ENCODE data around the gene EXOSC5. TPM values are rescaled to one million over a fixed set of nuclear protein-coding genes. Genes with fewer than 3 reads are reported as not detected.
A peak's percentile ranks its signal among the peaks of the same experiment; 100 is the strongest.

EXOSC5 gene
- total and polyA plus RNA-seq, 2 of the 13 experiments (the other 11 are each of a cell fraction or from before 2014, with no cell fraction given): 24.1 to 26.5 TPM

- no peak for TF ChIP-seq DDIT3 (CRISPR knock-in tag; IDR thresholded peaks at IDR 0.05)
- TF ChIP-seq FOXK1 (CRISPR knock-in tag; IDR thresholded peaks at IDR 0.05; ENCODE audit: borderline replicate concordance, low read depth): 0 out of 2 replicates have a peak, but pooled peaks have one; percentile 11
- peak; percentile 87 for TF ChIP-seq POLR2AphosphoS5 (IDR thresholded peaks at IDR 0.05; ENCODE audit: low read depth, low read length)
- TF ChIP-seq TEAD3 (CRISPR knock-in tag; optimal IDR thresholded peaks at IDR 0.05; ENCODE audit: borderline replicate concordance): peak; percentile 9
- no peak for TF ChIP-seq ZSCAN12 (CRISPR knock-in tag; IDR thresholded peaks at IDR 0.05)
- peak; percentile 70; the same call in 1 of the 2 replicates for TF ChIP-seq GMEB1 (CRISPR knock-in tag; IDR thresholded peaks at IDR 0.05; ENCODE audit: borderline replicate concordance)
- TF ChIP-seq BCL6 (CRISPR knock-in tag; IDR thresholded peaks at IDR 0.05): 0 out of 2 replicates have a peak, but pooled peaks have one; percentile 27
- TF ChIP-seq ZBTB7B (CRISPR knock-in tag; IDR thresholded peaks at IDR 0.05): no peak
- no peak for TF ChIP-seq NR2F6 (IDR thresholded peaks at IDR 0.05)
- TF ChIP-seq NR2F6 (CRISPR knock-in tag; IDR thresholded peaks at IDR 0.05): 0 out of 2 replicates have a peak, but pooled peaks have one; percentile 7
- TF ChIP-seq RNF219 (CRISPR knock-in tag; IDR thresholded peaks at IDR 0.05): no peak
- TF ChIP-seq ZBTB49 (CRISPR knock-in tag; IDR thresholded peaks at IDR 0.05; ENCODE audit: borderline replicate concordance): no peak
- no peak for TF ChIP-seq MAFG (CRISPR knock-in tag; IDR thresholded peaks at IDR 0.05)
- TF ChIP-seq MNT (IDR thresholded peaks at IDR 0.05): peak; percentile 12; the same call in 1 of the 2 replicates
- no peak for TF ChIP-seq CBX1 (IDR thresholded peaks at IDR 0.05; ENCODE audit: low read depth)
- peak; percentile 47; the same call in 1 of the 2 replicates for TF ChIP-seq POGZ (CRISPR knock-in tag; IDR thresholded peaks at IDR 0.05)
- no peak for TF ChIP-seq SRSF9 (IDR thresholded peaks at IDR 0.05; ENCODE audit: borderline replicate concordance, insufficient read depth, low read depth, low read length, poor library complexity, severe bottlenecking)
- TF ChIP-seq EZH2 (conservative IDR thresholded peaks at IDR 0.05; ENCODE audit: low read depth, low read length): no peak
- TF ChIP-seq HOXA7 (CRISPR knock-in tag; IDR thresholded peaks at IDR 0.05): no peak
- peak in 1 of 2 experiments; percentile 42; a peak in 1 of 4 replicates for TF ChIP-seq EP300 (IDR thresholded peaks at IDR 0.05; ENCODE audit: low read depth in 2 of 2, low read length in 2 of 2)
- no peak for TF ChIP-seq EP300 (CRISPR knock-in tag; IDR thresholded peaks at IDR 0.05; ENCODE audit: borderline replicate concordance)
- no peak for TF ChIP-seq ZNF180 (CRISPR knock-in tag; IDR thresholded peaks at IDR 0.05; ENCODE audit: borderline replicate concordance, low read depth)
Observed at GRCh38 chr19:41363753-41364523, 33.2 kb downstream of the EXOSC5 start, which contains the start of gene B9D2 (continued).
